TTC549 (cell line): ENCODE results near the gene FAM83G.
"Not testable (repeated sequence)": the region's sequence is repeated elsewhere in the genome, so short reads cannot be mapped to it uniquely, and the experiment has no call there.

ENCODE experiments used
- FAIRE-seq: peaks from 2 replicates; lab custom pipeline; 2012; peaks lifted over from hg19 to GRCh38; lab: Jason Lieb, UNC

FAM83G gene

GRCh38 chr17:18951941-18952842 lies 52.4 kb downstream of the FAM83G start, which contains the start of gene SLC5A10:
Gene SLC5A10, plus strand, starts transcription at chr17:18952165. Its CDS starts 41 bp downstream, at chr17:18952206.
- FAIRE-seq = no peak

- no peak for FAIRE-seq
Observed at GRCh38 chr17:18950944-18951905, 53.3 kb downstream of the FAM83G start.

DNA sequence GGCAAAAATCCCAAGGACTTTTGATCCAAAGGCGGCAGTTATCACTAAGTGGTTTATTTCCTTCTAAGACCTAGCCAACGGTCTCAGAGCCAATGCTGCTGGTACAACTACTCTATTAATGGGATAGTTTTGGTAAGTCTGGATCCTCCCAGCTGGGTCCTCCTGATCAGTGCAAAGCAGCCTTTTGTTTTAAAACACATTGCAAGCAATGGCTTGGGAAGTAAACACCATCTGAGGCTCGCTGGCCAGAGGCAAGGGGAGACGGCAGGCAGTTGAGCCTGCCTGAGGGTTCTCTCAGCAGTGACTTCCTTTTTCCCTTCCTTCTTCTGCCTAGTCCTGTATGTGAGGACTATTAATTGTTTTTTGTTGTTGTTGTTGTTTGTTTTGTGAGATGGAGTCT lies 54.2 kb downstream of the FAM83G start:
- no peak for FAIRE-seq

- no peak for FAIRE-seq
Observed at GRCh38 chr17:18949566-18949965, 55.0 kb downstream of the FAM83G start.

- FAIRE-seq = no peak
Observed at GRCh38 chr17:18948476-18949006, 56.0 kb downstream of the FAM83G start.

DNA sequence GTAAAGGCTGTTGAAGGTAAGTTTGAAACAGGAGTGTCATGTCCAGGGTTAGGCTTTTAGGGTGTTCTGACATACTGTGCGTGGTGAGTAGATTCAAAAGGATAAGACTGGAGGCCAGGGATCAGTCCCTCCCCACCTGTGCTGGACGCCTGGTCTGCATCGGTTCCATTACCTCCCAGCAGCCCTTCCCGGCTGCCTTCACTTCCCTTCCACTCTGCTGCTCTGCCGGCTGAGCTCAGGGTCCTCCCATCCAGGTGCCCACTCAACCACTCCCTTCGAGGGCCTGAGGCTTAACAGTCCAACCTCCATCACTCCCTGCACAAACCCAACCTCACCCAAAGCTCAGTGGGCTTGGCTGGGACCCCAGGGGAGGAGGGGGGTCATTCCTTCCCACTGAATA lies 56.7 kb downstream of the FAM83G start:
- FAIRE-seq = no peak

DNA sequence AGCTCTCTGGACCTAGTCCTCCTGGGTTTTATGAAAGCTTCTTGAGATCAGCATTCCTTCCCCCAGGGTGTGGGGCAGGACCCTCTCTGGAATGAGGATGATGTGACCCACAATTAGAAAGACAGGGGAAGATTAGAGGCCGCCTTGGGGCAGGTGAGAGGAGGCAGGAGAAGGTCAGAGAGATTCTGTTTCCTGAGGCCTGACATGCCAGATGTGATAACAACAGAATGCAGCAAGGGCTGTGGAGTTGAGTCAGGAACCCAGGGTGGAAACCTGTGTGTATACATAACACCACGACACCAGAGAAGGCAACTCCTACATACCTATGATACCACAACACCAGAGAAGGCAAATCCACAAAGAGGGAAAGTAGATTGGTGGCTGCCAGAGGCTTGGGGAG lies 58.0 kb downstream of the FAM83G start:
- FAIRE-seq = no peak

DNA sequence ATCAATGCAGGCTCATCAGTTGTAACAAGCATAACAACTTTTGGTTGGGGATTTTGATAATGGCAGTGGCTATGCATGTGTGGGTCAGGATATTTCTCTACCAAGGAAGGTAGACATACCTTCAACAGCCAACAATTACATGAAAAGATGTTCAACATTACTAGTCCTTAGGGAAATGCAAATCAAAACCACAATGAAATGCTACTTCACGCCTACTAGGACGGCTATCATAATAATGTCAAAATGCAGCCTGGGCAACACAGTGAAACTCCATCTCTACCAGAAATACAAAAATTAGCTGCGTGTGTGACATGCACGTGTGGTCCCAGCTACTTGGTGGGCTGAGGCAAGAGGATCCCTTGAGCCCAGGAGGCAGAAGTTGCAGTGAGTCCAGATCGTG lies 59.9 kb downstream of the FAM83G start:
- no peak for FAIRE-seq

DNA sequence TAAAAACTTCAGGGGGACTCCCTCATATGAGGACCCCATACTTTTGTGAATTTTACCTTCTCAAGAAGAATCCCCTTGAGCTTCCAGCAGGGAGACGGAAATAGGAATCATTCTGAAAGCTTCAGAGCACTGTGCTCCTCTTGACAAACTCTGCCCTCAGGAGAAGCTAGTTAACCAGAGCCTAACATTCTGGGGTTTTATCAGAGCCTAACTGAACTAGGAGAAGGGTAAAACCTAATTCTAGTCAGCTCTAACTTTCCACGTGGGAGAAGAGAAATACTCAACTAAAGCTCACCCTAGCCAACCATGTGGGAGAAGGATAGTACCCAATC lies 65.9 kb downstream of the FAM83G start:
- no peak for FAIRE-seq

GRCh38 chr17:18937981-18938691 lies 66.4 kb downstream of the FAM83G start:
- FAIRE-seq = no peak

DNA sequence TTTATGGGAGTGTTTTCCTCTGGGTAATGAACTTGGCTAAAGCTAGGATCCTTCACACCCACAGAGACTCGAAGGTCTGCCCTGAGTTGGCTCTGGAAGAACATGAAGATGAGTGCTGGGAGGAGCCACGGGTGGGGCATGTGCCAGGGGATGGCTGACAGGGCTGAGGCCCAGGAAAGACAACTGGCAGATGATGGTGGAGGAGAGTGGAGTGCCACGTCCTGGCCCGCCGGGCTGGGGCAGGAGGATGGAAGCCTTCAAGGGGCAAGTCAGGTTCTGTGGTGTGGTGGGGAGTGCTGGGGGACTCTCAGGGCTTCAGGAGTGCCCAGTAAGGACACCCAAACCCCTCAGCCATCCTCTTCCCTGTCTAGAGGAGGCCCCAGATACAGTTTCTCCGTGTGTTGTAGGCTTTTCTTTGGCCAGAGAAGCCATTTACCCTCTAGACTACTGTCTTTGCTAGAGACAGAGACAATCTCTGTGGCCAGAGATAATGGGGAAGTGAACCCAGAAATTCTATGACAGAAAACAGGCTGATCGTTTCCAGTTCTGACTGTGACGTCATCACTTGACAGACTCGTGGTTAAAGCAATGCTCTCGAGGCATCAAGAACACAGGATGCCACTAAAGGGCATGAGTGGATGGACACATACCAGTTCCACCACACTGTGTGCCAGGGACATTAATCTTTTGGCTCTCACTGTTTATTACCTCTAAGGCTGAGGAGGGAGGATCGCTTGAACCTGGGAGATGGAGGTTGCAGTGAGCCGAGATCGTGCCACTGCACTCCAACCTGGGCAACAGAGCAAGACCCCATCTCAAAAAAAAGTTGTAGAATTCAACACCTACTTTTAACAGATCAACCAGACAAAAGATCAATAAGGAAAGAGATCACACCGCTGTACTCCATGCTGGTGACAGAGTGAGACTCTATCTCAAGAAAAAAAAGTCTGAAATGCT lies 71.2 kb downstream of the FAM83G start:
- FAIRE-seq = no peak

- FAIRE-seq = no peak
Observed at GRCh38 chr17:18932360-18933055, 72.1 kb downstream of the FAM83G start.

DNA sequence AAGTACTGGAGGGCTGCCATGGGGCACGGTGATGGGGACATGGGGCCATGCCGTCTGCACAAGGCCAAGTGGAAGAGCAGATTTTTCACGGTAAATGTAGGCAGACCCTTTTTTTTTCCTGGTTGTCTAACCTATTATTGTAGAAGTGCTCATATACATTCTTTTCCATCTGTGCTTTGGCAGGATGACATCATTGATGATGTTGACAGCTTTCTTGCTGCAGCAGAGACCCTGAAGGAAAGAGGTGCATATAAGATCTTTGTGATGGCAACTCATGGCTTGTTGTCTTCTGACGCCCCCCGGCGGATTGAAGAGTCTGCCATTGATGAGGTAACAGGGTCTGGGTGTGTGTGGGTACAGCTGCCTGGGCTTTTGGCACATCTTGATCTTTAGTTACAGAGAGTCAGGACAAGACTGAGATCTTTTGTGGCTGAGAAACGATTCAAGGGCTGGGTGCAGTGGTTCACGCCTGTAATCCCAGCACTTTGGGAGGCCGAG lies 75.9 kb downstream of the FAM83G start:
- no peak for FAIRE-seq

GRCh38 chr17:18925187-18925586 lies 79.4 kb downstream of the FAM83G start:
- FAIRE-seq = no peak

DNA sequence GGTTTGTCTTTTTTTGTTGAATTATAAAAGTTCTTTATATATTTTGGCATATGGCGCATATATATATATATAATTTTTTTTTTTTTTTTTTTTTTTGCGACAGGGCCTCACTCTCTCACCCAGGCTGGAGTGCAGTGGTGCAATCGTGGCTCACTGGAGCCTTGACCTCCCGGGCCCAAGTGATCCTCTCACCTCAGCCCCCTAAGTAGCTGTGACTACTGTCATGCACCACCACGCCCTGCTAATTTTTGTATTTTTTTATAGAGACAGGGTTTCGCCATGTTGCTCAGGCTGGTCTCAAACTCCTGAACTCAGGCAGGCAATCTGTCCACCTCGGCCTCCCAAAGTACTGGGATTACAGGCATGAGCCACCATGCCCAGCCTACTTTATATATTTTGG lies 82.0 kb downstream of the FAM83G start:
- not testable (repeated sequence) for FAIRE-seq

GRCh38 chr17:18921912-18922451 lies 82.6 kb downstream of the FAM83G start:
- FAIRE-seq = no peak

DNA sequence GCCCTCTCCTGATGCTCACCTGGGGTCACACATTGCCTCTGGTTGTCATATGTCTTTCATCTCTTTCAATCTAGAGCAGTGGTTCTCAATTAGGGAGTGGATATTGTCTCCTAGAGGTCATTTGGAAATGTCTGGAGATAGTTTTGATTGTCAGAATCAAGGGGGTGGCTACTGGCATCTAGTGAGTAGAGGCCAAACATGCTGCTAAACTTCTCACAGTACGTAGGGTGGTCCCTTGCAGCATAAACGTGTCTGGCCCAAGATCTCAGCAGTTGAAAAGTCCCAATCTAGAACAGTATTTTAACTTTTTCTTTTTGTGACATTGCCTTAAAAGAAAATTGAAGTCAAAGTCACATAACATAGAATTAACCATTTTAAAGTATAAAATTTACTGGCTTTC lies 83.1 kb downstream of the FAM83G start:
- FAIRE-seq = no peak

DNA sequence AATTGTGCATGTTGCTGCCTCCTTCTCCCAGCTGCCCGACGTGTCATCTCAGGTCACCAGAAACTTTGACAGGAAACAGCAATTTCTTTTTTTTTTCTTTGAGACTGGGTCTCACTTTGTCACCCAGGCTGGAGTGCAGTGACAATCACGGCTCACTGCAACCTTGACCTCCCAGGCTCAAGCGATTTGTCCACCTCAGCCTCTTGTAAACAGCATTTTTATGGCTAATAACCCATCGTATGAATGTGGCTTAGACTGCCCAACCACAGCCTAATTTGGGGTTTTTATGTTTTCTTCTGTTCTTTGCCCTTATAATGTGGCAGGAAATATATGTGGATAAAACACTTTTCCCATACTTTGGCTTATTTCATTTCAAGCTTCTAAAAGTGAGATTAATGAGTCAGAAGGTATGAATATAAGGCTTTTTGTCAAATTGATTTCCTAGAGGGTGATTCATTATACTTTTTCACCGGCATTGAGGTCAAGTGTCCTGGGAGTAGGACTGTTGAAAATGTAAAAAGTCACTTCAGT lies 83.6 kb downstream of the FAM83G start:
- FAIRE-seq = no peak

DNA sequence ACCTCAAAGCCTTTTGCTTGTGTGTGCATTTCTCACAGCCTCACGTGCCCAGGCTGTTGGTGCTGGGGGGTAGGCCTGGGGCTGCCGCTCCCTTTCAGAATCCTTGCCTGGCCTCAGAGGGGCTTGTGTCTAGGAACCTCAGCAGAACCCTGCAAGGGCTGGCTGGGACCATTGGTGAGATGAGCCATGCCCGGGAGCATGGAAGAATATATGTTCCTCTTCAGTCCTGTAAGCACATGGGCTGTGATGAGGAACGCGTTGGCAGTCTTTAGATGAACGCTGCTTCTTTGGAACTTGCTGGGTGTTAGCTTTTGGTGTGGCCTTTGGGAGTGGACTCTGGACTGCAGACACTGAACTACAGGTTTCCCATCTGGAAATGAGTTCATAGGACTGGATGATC lies 84.6 kb downstream of the FAM83G start:
- no peak for FAIRE-seq
